GM12878 (cell line): Measurements from ENCODE around the gene ERLEC1. TPM values are rescaled to one million over a fixed set of nuclear protein-coding genes. Genes with fewer than 3 reads are reported as not detected.

ENCODE experiments used
- ATAC-seq: fragments of 200-7000 bp; cut with Tn5 transposase; 3 replicates; pipeline ENCODE4 v1.9.1; 2020; ENCODE audit warnings: mild to moderate bottlenecking, moderate library complexity
- BruUV-seq: library from RNA; stranded (reverse); fragments of 400-500 nt; replicated peaks from 2 replicates; lab custom pipeline; 2021; lab: Mats Ljungman, UMichigan
- CTCF ChIA-PET: fragments of 300-600 bp; sonication (Branson Sonifier 250); formaldehyde crosslinking; extraction: SDS; loops from one replicate; lab custom pipeline; 2021; ENCODE audit warnings: inconsistent platforms; lab: Yijun Ruan, JAX
- POLR2A ChIA-PET: fragments of 350-600 bp; formaldehyde crosslinking; extraction: SDS; loops from one replicate; lab custom pipeline; 2021; ENCODE audit warnings: inconsistent platforms; lab: Charles Lee
- RAD21 ChIA-PET: fragments of 300-600 bp; sonication (Branson Sonifier 250); formaldehyde crosslinking; loops from one replicate; lab custom pipeline; 2023; ENCODE audit warnings: antibody characterized with exemption; ENCODE audit not compliant: unreplicated experiment; lab: Charles Lee
- SMC1A ChIA-PET: fragments of 300-600 bp; sonication (Branson Sonifier 250); formaldehyde crosslinking; loops from one replicate; lab custom pipeline; 2023; ENCODE audit not compliant: unreplicated experiment, uncharacterized antibody; lab: Charles Lee
- DNase-seq: peaks from one replicate; pipeline ENCODE4 v3.0.0-alpha.2; 2011; ENCODE audit warnings: low read depth, low spot score
- FAIRE-seq: peaks from 3 replicates; lab custom pipeline; 2011; peaks lifted over from hg19 to GRCh38; lab: Jason Lieb, UNC
- H2AFZ ChIP-seq: 2 replicates; pipeline ENCODE4 v1.6.0; 2011; ENCODE audit warnings: low read depth, low read length, control low read depth; ENCODE audit not compliant: control insufficient read depth
- H3K27ac ChIP-seq: 2 replicates; pipeline ENCODE4 v1.5.1; 2011; ENCODE audit warnings: control low read depth; ENCODE audit not compliant: control insufficient read depth, insufficient read depth
- H3K27me3 ChIP-seq, 2 experiments: replicated peaks in 1 of 2; 2 replicates each; pipeline versions ENCODE4 v1.6.0 to v1.6.1; 2011; ENCODE audit warnings: low read length in 1 of 2; ENCODE audit not compliant: control insufficient read depth in 2 of 2, insufficient read depth in 2 of 2
- H3K36me3 ChIP-seq, 2 experiments: 2 replicates each; pipeline ENCODE4 v1.5.1; 2011; ENCODE audit warnings: low read length in 1 of 2; ENCODE audit not compliant: control insufficient read depth in 2 of 2, insufficient read depth in 2 of 2
- H3K4me1 ChIP-seq: 2 replicates; pipeline ENCODE4 v1.6.1; 2011; ENCODE audit warnings: mild to moderate bottlenecking, low read length, moderate library complexity, mixed read lengths; ENCODE audit not compliant: control insufficient read depth, insufficient read depth
- H3K4me2 ChIP-seq: 2 replicates; pipeline ENCODE4 v1.6.0; 2011; ENCODE audit warnings: control low read depth; ENCODE audit not compliant: control insufficient read depth, insufficient read depth
- H3K4me3 ChIP-seq: fragments of 200-600 bp; sonication (generic); 2 replicates; pipeline ENCODE4 v1.5.1; 2016
- H3K79me2 ChIP-seq: 2 replicates; pipeline ENCODE4 v1.6.0; 2011; ENCODE audit warnings: low read length; ENCODE audit not compliant: control insufficient read depth, insufficient read depth
- H3K9ac ChIP-seq: 2 replicates; pipeline ENCODE4 v1.8.0; 2011; ENCODE audit warnings: low read length, control low read depth, mixed read lengths; ENCODE audit not compliant: control insufficient read depth, insufficient read depth
- H3K9me3 ChIP-seq: replicated peaks from 3 replicates; pipeline ENCODE4 v1.5.1; 2011; ENCODE audit warnings: mild to moderate bottlenecking, low read length; ENCODE audit not compliant: control insufficient read depth, insufficient read depth
- H4K20me1 ChIP-seq: 2 replicates; pipeline ENCODE4 v1.6.0; 2011; ENCODE audit not compliant: control insufficient read depth, insufficient read depth
- ATF2 ChIP-seq: IDR thresholded peaks from 2 replicates; pipeline ENCODE4 v1.6.1; 2012; ENCODE audit warnings: low read length, inconsistent platforms
- CBX5 ChIP-seq: sonication (generic); IDR thresholded peaks from 2 replicates; pipeline ENCODE4 v1.6.1; 2016; ENCODE audit warnings: low read depth, moderate library complexity, mild to moderate bottlenecking, inconsistent platforms
- EGR1 ChIP-seq, 2 experiments: IDR thresholded peaks; 1 replicate in 1 of 2; 2 replicates in 1 of 2; pipeline ENCODE4 v1.6.1; 2011 to 2012; ENCODE audit warnings: low read depth in 2 of 2, low read length in 2 of 2, borderline replicate concordance in 1 of 2, mild to moderate bottlenecking in 1 of 2, moderate library complexity in 1 of 2
- MEF2B ChIP-seq: fragments of 450-650 bp; IDR thresholded peaks from 2 replicates; pipeline ENCODE4 v1.6.1; 2018; ENCODE audit warnings: mild to moderate bottlenecking, moderate library complexity; ENCODE audit not compliant: partially characterized antibody, poor library complexity, severe bottlenecking
- MLLT1 ChIP-seq: fragments of 450-650 bp; IDR thresholded peaks from 2 replicates; pipeline ENCODE4 v1.6.1; 2016; ENCODE audit warnings: mild to moderate bottlenecking
- PAX5 ChIP-seq: IDR thresholded peaks from 2 replicates; pipeline ENCODE4 v1.6.1; 2011; ENCODE audit warnings: low read depth, low read length, borderline replicate concordance
- RELA ChIP-seq: fragments of 450-650 bp; IDR thresholded peaks from 2 replicates; pipeline ENCODE4 v1.8.0; 2014; ENCODE audit warnings: borderline replicate concordance; ENCODE audit not compliant: partially characterized antibody
- RUNX3 ChIP-seq: IDR thresholded peaks from 2 replicates; pipeline ENCODE4 v1.6.1; 2012; ENCODE audit warnings: low read length, inconsistent platforms
- ZBTB4 ChIP-seq: fragments of 450-650 bp; formaldehyde crosslinking; IDR thresholded peaks from 2 replicates; pipeline ENCODE4 v1.4.0; 2022; ENCODE audit warnings: mild to moderate bottlenecking, moderate library complexity
- WGBS: methylation state at CpG from one replicate; pipeline ENCODE4 v1.1.6; 2016; ENCODE audit warnings: low lambda C conversion rate; ENCODE audit not compliant: insufficient replicate concordance, insufficient coverage; ENCODE audit errors: missing lambda C conversion rate; 5-methylcytosine and 5-hydroxymethylcytosine counted together
- in situ Hi-C: fragments of 300-500 bp; cut with MboI; formaldehyde crosslinking; loops from 9 replicates; pipeline ENCODE4 v1.14.3; 2018; ENCODE audit warnings: mixed read lengths
- intact Hi-C: fragments of 100-400 bp; cut with micrococcal nuclease; formaldehyde crosslinking; loops from one replicate; pipeline ENCODE4 v1.14.2; 2022; ENCODE audit not compliant: unreplicated experiment
- polyA plus RNA-seq, 11 experiments: library from polyadenylated mRNA; depleted of rRNA in 4 of 11; unstranded in 6 of 11; stranded (reverse) in 5 of 11; fragments of >200 nt; fragmentation: Nextera tagmentation in 4 of 11; fragmentation: Illumina TruSeq in 1 of 11; extraction: Ambion mirVana in 4 of 11; extraction: Trizol in 1 of 11; gene quantifications; 1 replicate in 1 of 11; 2 replicates in 10 of 11; pipeline versions ENCODE4 v1.2.1 to v1.2.3, GENCODE V29; 2011 to 2016; ENCODE audit warnings: inconsistent platforms in 2 of 11, missing spikeins in 2 of 11, low read depth in 1 of 11
- total RNA-seq, 4 experiments: library from RNA; depleted of rRNA in 3 of 4; stranded (reverse); fragments of >200 nt in 3 of 4; fragmentation: Illumina TruSeq in 1 of 4; extraction: Trizol in 1 of 4; gene quantifications; 2 replicates each; pipeline versions ENCODE4 v1.2.1 to v1.2.3, GENCODE V29; 2013 to 2021

Gene ERLEC1
- total and polyA plus RNA-seq, 10 of the 15 experiments (the other 5 are each of a cell fraction or from before 2014, with no cell fraction given): 14.1 to 52.2 (median 30.0) TPM

- FAIRE-seq (no peak), ATAC-seq (no peak)
- intact Hi-C loops: no loop called here
- CTCF ChIA-PET: no interaction called here
- H3K4me1 ChIP-seq: no peaks in the 10 kb centered on the region
- TF ChIP-seq EGR1 (IDR thresholded peaks at IDR 0.05; ENCODE audit: borderline replicate concordance in 1 of 2, low read depth in 2 of 2, low read length in 2 of 2) (no peak), CBX5 (no peak), RUNX3 (no peak), RELA (no peak), PAX5 (no peak), MLLT1 (no peak), MEF2B (no peak), ZBTB4 (CRISPR knock-in tag) (no peak), ATF2 (no peak)
- TF ChIP-seq, all 136 proteins: peak for 0
- no peaks in the 10 kb centered on the region for H3K9me3 ChIP-seq
- no peak for DNase-seq
- no peak overlapping the region for H3K4me3 ChIP-seq
- peaks cover 0 to 15% of the 10 kb centered on the region in 2 experiments; a peak in 3 of 4 replicates for H3K36me3 ChIP-seq
- H3K9ac ChIP-seq: no peak overlapping the region
- no peak overlapping the region for H3K4me2 ChIP-seq
- H3K27me3 ChIP-seq: no peaks in the 10 kb centered on the region
- in situ Hi-C loops: no loop called here
- RAD21 ChIA-PET: interaction anchor here (1.3 kb wide), 1 partner anchor 8 kb away, joined by 4 read pairs; no protein-coding TSS in a partner anchor
- SMC1A ChIA-PET: interaction anchor here (0.8 kb wide), 1 partner anchor 16 kb away, joined by 3 read pairs; no protein-coding TSS in a partner anchor
- no peaks in the 10 kb centered on the region for H3K79me2 ChIP-seq
- no peak overlapping the region for H3K27ac ChIP-seq
- no peaks in the 10 kb centered on the region for H4K20me1 ChIP-seq
- POLR2A ChIA-PET: no interaction called here
- no TSS peak for BruUV-seq
- H2AFZ ChIP-seq: no peak overlapping the region
- WGBS: 99% methylated on average over 5 of the region's 5 CpGs
These were observed 75.0 kb downstream of the ERLEC1 start for GRCh38 chr2:53861824-53862223.
